ENCODE measurements around the gene GINS1. TPM values are rescaled to one million over a fixed set of nuclear protein-coding genes. Genes with fewer than 3 reads are reported as not detected.

GINS1 gene
- total and polyA plus RNA-seq, 10 donors: 0.85 to 3.9 (median 2.7) TPM

DNA sequence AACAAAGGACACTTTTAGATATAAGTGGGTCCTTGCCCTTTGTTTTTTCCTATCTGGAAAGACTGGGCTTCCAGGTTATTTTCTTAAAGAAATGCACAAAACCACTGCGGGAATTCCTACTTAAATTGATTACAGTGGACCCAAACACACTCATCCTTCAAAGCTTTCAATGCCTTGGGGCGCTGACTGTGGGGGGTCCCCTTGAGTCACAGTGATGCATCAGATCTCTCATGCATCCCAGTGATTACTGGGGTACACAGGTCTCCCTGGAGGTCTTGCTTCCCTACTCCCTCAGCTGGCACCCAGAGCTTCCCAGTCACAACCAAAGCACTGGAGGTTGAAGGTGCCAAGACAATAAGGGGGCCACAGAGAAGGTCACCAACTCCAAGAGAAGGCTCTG, 37.5 kb upstream of the GINS1 start:
- WGBS, 5 donors: 84 to 100% (median 98%) methylated on average over 2 of the region's 2 CpGs

DNA sequence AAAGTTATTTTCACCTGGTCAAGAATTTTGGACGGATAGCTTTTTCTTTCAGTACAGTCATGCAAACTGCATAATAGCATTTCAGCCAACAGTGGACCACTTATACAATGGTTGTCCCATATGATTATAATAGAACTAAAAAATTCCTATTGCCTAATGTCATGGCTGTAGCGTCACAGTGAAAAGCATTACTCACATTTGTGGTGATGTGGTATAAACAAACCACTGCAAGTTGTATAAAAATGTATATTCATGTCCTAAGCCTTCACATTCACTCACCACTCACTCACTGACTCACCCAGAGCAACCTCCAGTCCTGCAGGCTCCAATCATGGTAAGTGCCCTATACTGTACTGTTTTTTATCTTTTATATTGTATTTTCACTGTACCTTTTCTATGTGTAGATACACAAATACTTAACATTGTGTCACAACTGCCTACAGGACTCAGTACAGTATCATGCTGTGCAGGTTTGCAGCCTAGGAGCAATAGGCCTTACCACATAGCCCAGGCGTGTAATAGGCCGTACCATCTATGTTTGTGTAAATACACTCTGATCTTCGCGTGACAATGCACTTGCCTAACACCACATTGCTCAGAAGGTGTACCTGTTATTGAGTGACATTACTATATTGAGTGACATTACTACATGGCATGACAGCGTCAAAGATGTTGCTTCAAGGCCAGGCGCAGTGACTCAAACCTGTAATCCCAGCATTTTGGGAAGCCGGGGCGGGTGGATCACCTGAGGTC, 34.7 kb upstream of the GINS1 start:
- Histone ChIP-seq H3K4me3 (no peak overlapping the region), H3K27me3 (replicated peaks in 1 of 7) (no peaks in the 10 kb centered on the region), H3K9me3 (peaks cover 0 to 6% (median 0%) of the 10 kb centered on the region in 8 donors), H3K27ac (no peak overlapping the region), H3K36me3 (no peaks in the 10 kb centered on the region), H3K4me1 (peaks cover 0 to 7% (median 0%) of the 10 kb centered on the region in 6 donors)
- intact Hi-C loops (cut with DNase I; ENCODE audit: low total_unique reads): no loop called here
- 90 to 97% (median 96%) methylated on average over 10 of the region's 10 CpGs for WGBS, 5 donors
- no peak for TF ChIP-seq POLR2AphosphoS5 (IDR thresholded peaks at IDR 0.05)
- TF ChIP-seq POLR2A (IDR thresholded peaks at IDR 0.05): no peak
- TF ChIP-seq, protein P1, sequence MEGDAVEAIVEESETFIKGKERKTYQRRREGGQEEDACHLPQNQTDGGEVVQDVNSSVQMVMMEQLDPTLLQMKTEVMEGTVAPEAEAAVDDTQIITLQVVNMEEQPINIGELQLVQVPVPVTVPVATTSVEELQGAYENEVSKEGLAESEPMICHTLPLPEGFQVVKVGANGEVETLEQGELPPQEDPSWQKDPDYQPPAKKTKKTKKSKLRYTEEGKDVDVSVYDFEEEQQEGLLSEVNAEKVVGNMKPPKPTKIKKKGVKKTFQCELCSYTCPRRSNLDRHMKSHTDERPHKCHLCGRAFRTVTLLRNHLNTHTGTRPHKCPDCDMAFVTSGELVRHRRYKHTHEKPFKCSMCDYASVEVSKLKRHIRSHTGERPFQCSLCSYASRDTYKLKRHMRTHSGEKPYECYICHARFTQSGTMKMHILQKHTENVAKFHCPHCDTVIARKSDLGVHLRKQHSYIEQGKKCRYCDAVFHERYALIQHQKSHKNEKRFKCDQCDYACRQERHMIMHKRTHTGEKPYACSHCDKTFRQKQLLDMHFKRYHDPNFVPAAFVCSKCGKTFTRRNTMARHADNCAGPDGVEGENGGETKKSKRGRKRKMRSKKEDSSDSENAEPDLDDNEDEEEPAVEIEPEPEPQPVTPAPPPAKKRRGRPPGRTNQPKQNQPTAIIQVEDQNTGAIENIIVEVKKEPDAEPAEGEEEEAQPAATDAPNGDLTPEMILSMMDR (IDR thresholded peaks at IDR 0.05 in 8 of 11, conservative IDR thresholded peaks at IDR 0.05 in 3 of 11): no peak
- DNase-seq: no peak

More for the DNA sequence above, 37.5 kb upstream of the GINS1 start:
- no peak overlapping the region for H3K4me3 ChIP-seq
- no peak for DNase-seq
- H3K27me3 ChIP-seq (replicated peaks in 1 of 7): no peaks in the 10 kb centered on the region
- H3K4me1 ChIP-seq: peaks cover 0 to 7% (median 0%) of the 10 kb centered on the region in 6 donors
- H3K9me3 ChIP-seq: peaks cover 0 to 6% (median 0%) of the 10 kb centered on the region in 8 donors
- TF ChIP-seq POLR2A (IDR thresholded peaks at IDR 0.05) (no peak), POLR2AphosphoS5 (IDR thresholded peaks at IDR 0.05) (no peak)
- TF ChIP-seq, protein P1 (IDR thresholded peaks at IDR 0.05 in 8 of 11, conservative IDR thresholded peaks at IDR 0.05 in 3 of 11): no peak
- H3K27ac ChIP-seq: no peak overlapping the region
- intact Hi-C loops (cut with DNase I; ENCODE audit: low total_unique reads): no loop called here
- no peaks in the 10 kb centered on the region for H3K36me3 ChIP-seq

DNA sequence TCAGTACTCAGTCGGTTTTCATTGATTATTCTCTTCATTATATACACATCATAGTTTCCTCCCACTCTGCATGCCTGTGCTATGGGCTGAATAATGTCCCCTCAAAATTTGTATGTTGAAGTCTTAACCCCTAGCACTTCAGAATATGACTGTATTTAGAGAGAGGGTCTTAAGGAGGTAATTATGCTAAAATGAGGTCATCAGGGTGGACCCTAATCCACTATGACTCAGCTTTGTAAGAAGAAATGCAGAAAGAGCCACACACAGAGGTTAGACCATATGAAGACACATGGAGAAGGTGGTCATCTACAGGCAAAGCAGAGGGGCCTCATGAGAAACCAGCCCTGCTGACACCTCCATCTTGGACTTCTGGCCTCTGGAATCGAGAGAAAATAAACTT, 32.6 kb upstream of the GINS1 start:
- no peak for DNase-seq
- Histone ChIP-seq H3K27ac (no peak overlapping the region), H3K4me3 (no peak overlapping the region), H3K36me3 (peaks cover 0 to 1% (median 0%) of the 10 kb centered on the region in 6 donors), H3K9me3 (peaks cover 0 to 6% (median 0%) of the 10 kb centered on the region in 8 donors), H3K27me3 (replicated peaks in 1 of 7) (no peaks in the 10 kb centered on the region), H3K4me1 (peaks cover 0 to 10% (median 0%) of the 10 kb centered on the region in 6 donors)
- WGBS, 5 donors: 88 to 98% (median 92%) methylated on average over 2 of the region's 2 CpGs
- TF ChIP-seq POLR2AphosphoS5 (IDR thresholded peaks at IDR 0.05) (no peak), POLR2A (IDR thresholded peaks at IDR 0.05) (no peak)
- TF ChIP-seq, protein P1 (IDR thresholded peaks at IDR 0.05 in 8 of 11, conservative IDR thresholded peaks at IDR 0.05 in 3 of 11): no peak
- intact Hi-C loops (cut with DNase I; ENCODE audit: low total_unique reads): no loop called here

DNA sequence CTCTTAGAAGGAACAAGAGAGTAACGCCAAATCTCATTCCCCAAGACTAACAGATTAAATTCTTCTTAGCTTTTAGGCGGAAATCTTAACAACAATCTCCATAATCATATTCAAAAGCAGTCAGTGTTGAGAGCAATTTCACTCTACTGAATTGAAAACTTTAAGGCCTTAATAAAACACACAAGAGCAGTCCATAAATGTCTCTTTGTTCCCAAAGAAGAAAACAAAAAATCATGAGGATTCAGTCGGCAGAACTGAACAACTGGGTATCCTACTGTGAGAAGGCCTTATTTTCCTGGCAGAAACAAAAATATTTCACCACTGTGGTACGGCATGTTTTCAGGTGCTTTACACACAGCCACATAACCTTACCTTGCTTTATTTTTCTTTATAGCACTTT, 31.2 kb upstream of the GINS1 start:
- no peak overlapping the region for H3K4me3 ChIP-seq
- H3K27ac ChIP-seq: no peak overlapping the region
- peaks cover 0 to 6% (median 0%) of the 10 kb centered on the region in 8 donors for H3K9me3 ChIP-seq
- H3K27me3 ChIP-seq (replicated peaks in 1 of 7): no peaks in the 10 kb centered on the region
- TF ChIP-seq POLR2A (IDR thresholded peaks at IDR 0.05): no peak
- TF ChIP-seq, protein P1 (IDR thresholded peaks at IDR 0.05 in 8 of 11, conservative IDR thresholded peaks at IDR 0.05 in 3 of 11): no peak
- no peak for TF ChIP-seq POLR2AphosphoS5 (IDR thresholded peaks at IDR 0.05)
- H3K36me3 ChIP-seq: peaks cover 0 to 4% (median 0%) of the 10 kb centered on the region in 6 donors
- WGBS, 5 donors: 93 to 99% (median 97%) methylated on average over 4 of the region's 4 CpGs
- no peak for DNase-seq
- intact Hi-C loops (cut with DNase I; ENCODE audit: low total_unique reads): no loop called here
- H3K4me1 ChIP-seq: peaks cover 0 to 2% (median 0%) of the 10 kb centered on the region in 6 donors
